ENCODE results near the gene COL9A3.

DNA sequence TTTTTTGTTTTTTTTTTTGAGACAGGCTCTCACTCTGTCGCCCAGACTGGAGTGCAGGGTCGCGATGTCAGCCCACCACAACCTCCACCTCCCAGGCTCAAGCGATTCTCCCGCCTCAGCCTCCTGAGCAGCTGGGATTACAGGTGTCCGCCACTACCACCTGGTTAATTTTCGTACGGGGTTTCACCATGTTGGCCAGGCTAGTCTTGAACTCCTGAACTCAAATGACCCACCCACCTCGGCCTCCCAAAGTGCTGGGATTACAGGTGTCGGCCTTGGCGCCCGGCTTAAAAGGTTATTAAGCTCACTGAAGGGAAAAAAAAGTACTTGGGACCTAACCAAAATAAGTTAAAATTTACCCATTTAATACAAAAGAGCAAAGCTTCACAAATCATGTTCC, 42.9 kb downstream of the COL9A3 start:
- no peak for TF ChIP-seq CTCF (IDR thresholded peaks at IDR 0.05)
- no peak for TF ChIP-seq POLR2A (IDR thresholded peaks at IDR 0.05)
